DOHH2 (cell line): ENCODE measurements around the gene SCYGR7.

Experiments used
- EZH2phosphoT487 ChIP-seq: fragments of 200-600 bp; sonication (generic); IDR thresholded peaks from 2 replicates; pipeline ENCODE4 v1.6.1; 2017; ENCODE audit warnings: borderline replicate concordance, mild to moderate bottlenecking, antibody characterized with exemption, low read length, moderate library complexity, mixed read lengths
- TF ChIP-seq, protein P1 (sequence below): fragments of 200-600 bp; sonication (generic); IDR thresholded peaks from one replicate; pipeline ENCODE4 v1.5.1; 2014; ENCODE audit warnings: antibody characterized with exemption, mild to moderate bottlenecking, low read depth, low read length; ENCODE audit not compliant: poor library complexity, severe bottlenecking

DNA sequence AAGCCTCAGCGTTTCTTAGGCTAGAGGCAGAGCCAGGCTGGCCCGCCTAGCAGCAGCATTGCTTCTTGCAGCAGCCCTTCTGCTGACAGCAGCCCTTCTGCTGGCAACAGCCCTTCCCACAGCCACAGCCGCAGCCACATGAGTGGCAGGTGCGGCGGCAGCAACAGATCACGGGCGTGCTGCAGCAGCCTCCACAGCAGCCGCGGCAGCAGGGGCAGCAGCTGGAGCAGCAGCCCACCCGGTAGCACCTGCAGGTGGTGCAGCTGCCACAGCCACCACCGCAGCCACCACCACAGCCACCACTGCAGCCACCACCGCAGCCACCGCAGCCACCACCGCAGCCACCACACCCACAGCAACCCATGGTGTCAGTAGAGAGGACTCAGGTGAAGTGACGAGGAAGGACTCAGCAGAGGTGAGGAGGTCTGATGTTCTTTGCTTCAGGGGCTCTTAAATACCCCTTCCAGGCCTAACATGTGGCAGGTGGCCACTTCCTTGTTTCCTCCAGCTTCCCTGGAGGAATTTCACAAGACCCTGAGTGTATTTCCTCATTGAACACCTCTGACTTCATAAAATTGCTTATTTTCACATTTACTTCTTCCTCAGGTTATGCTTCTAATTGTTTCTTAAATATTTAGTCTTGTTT is 3.6 kb upstream of the SCYGR7 start, which contains the start of gene SCYGR6:
- TF ChIP-seq, protein P1, sequence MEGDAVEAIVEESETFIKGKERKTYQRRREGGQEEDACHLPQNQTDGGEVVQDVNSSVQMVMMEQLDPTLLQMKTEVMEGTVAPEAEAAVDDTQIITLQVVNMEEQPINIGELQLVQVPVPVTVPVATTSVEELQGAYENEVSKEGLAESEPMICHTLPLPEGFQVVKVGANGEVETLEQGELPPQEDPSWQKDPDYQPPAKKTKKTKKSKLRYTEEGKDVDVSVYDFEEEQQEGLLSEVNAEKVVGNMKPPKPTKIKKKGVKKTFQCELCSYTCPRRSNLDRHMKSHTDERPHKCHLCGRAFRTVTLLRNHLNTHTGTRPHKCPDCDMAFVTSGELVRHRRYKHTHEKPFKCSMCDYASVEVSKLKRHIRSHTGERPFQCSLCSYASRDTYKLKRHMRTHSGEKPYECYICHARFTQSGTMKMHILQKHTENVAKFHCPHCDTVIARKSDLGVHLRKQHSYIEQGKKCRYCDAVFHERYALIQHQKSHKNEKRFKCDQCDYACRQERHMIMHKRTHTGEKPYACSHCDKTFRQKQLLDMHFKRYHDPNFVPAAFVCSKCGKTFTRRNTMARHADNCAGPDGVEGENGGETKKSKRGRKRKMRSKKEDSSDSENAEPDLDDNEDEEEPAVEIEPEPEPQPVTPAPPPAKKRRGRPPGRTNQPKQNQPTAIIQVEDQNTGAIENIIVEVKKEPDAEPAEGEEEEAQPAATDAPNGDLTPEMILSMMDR, result no peak
- no peak for TF ChIP-seq EZH2phosphoT487
